Ureter (tissue), 1 donor: ENCODE results near the gene AMZ2. TPM values are rescaled to one million over a fixed set of nuclear protein-coding genes. Genes with fewer than 3 reads are reported as not detected.
A peak's percentile ranks its signal among the peaks of the same experiment; 100 is the strongest.
"Not testable (repeated sequence)": the region's sequence is repeated elsewhere in the genome, so short reads cannot be mapped to it uniquely, and the experiment has no call there.

Source experiments
- DNase-seq: peaks from one replicate; pipeline ENCODE4 v3.0.0-alpha.2; 2020; ENCODE audit warnings: low spot score
- total RNA-seq: library from RNA; stranded (reverse); gene quantifications from one replicate; pipeline ENCODE4 v1.2.4, GENCODE V29; 2023
- donor health status: DM: yes; HTN: yes; CAD: no.

Gene AMZ2, protein sequence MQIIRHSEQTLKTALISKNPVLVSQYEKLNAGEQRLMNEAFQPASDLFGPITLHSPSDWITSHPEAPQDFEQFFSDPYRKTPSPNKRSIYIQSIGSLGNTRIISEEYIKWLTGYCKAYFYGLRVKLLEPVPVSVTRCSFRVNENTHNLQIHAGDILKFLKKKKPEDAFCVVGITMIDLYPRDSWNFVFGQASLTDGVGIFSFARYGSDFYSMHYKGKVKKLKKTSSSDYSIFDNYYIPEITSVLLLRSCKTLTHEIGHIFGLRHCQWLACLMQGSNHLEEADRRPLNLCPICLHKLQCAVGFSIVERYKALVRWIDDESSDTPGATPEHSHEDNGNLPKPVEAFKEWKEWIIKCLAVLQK
- total RNA-seq, result 83.2 TPM

DNA sequence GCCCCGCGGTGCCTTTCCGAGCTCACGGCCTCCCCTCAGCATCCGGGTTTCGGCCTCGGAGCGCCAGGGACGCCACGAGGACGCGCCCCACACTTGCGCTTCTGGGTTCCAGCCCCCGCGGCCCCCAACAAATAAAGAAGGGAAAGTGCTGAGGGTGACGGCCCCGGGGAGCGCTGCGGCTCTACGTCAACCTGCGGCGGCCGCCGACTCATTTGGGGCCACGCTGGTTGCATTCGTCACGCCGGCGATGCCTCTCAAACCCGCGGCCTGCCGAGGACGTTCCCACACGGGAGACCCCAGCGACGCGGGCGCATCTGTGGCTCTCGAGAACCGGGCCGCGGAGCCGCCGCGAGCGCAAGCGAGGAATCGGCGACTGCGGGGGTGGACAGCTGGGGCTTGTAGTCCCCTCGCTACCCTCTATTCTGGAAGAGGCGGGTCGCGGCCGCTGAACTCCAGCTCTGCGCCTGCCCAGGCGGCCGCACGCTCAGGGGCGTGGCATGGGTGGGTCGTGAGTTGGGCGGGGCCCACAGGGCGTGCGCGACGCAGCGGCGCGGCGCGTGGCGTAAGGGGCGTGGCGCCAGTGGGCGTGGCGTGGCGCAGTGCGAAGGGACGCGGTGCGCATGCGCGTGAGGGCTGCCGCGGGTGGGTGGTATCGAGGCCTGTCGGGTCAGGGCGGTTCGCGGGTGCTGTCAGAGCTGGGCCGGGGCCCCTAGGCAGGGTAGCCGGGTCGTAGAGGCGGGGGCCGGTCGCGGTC, at the start of gene AMZ2:
Gene AMZ2 (plus strand): TSS at position 599 of the 754 bp plus-strand sequence. CDS start 2,145 bp downstream, outside the sequence.
- DNase-seq, result peak; percentile 96

DNA sequence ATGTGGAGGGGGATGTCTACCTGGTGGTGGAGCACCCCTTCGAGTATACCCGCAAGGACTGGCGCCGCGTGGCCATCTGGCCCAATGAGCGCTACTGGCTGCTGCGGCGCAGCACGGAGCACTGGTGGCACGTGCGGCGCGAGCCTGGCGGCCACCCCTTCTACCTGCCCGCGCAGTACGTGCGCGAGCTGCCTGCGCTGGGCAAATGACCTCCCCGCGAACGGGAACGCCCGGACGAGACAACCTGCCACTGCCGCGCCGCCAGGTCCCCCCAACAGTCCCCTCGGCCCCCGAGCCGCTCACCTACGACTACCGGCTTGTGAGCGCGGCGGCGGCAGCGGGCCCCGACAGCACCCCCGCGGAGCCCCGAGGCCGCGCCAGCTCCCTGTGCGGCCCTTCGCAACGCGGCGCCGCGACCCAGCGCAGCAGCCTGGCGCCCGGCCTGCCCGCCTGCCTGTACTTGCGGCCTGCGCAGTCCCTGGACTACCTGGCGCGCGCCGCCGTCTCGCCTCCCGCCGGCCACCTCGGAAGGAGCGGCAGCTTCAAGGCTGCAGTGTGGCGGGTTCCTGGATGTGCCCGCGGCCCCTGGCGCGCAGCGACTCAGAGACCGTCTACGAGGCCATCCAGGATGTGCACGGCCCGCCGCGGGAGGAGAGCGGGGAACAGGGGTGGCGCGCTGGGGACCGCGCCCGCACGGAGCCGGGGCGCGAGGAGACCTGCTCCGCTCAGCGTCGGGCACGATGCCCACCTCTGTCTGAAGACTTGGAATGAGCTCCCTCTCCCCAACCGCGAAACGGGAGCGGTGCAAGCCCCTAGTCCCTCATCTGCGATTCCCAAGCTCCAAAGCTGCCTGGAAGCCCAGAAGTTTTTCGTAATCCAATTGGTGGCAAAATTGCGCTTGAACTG, 48.7 kb upstream of the AMZ2 start:
- DNase-seq, result no peak

DNA sequence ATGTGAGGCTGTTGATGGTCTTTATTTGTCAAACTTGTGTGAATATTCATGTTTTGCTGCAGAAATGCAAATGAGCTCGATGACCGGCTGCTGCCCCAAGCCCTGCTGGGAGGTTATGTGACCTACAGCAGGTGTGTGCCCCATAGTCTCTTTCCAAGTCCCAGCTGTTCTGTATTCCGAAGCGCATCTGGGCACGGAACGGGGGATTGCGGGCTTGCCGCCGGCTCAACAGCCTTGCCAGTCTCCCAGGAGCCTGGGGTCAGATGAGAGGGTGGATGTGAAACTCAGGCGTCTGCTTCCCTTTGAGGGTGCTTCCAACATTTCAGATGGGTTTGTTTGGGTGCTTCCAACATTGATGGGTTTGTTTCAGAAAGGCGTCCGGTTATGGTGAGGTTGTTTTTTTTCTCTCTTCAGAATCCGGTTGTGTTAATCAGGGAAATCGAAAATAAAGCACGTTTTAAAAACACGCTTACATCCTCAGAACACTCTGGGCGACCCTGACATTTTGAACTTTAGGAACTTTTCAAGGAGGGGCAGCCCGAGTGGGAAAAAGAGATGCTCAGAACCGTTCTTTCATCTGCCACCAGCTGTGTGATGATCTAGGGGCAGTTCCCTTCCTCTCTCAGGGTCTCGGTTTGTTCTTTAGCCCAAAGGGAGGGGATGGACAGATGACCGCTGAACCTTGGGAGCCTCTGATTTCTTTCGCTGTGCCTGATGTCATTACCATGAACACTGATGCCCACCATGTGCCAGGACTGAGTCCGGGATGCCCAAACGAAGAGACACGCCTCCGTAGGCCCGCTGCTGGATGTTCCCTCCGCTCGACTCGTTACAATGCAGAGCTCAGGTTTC, 47.8 kb upstream of the AMZ2 start:
- DNase-seq, result no peak

DNA sequence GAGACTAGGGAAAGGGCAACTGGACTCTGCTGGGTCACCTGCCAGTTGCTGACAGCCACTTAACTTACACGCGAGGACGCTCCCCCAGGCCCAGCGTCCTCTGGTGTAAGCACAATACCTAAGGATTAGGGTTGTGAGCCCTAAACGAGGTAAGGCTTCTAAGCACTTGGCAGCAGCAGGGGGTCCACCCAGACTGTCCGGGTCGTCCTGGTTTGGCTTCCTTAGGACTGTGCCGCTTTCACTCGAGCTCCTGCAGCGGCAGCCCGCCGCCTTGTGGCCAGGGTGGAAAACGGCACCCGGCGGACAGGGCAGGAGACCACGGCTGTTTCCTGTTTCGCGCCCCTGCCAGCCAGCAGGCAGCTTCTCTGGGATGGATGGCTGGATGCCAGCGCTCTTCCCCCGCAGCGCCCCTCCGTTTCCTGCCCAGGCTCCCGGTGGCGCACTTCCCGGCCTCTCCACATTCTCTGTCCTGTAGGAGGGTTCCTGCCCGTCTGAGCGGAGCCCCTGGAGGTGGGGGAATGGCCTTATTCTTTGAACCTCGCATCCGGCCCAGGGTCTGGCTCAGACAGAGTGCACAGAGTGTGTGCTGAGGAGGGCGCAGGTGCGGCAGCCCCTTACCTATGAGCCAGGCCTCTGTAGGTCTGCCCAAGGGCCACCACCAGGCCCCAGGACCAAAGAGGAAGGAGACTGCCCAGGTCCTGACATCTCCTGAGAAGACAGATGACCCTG, 47.0 kb upstream of the AMZ2 start:
- no peak for DNase-seq

DNA sequence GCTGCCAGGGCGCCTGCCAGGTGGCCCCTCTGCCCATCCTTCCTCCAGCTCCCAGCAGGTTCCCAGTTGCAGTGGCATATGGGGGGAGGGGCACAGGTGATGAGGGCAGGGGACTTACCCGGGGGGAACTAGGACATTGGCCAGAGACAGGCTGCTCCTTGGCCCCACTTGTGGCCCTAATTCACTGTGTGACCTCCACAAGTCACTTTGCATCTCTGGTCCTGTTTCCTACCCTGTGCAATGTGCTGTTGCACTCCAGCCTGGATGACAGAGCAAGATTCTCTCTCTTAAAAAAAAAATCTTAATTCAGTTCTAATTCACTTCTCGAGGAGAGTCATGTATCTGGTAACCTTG, 46.4 kb upstream of the AMZ2 start:
- not testable (repeated sequence) for DNase-seq

DNA sequence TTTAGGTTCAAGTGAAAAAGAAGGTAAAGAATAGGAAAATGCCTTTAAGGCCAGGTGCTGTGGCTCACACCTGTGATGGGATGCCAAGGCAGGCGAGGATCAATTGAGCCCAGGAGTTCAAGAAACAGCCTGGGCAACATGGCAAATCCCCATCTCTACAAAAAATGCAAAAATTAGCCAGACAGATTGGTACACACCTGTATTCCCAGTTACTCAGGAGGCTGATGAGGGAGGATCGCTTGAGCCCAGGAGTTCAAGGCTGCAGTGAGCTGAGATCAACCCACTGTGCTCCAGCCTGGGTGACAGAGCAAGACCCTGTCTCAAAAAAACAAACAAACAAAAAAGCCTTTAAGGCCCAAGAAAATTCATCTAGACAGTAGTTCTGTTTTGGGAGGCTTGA, 45.5 kb upstream of the AMZ2 start:
- not testable (repeated sequence) for DNase-seq

DNA sequence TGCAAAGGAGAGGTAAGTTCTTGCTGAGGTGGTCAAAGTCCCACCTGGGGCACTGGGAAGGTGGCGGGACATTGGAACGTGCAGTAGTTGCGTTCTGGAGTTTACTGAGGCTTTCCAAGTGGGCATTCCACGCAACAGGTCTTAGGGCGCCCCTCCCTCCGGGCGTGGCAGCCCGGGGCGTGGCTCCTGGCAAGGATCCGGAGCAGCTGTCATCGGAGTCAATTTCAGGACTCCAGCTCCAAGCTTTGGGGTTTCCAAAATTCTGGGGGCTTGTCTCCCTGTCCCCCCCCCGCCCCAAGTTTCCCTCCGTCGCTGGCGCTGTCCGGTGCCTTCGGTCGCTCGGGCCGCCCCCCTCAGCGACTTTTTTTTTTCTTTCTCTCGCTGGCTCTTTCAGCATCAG, 43.1 kb upstream of the AMZ2 start:
- DNase-seq, result no peak

DNA sequence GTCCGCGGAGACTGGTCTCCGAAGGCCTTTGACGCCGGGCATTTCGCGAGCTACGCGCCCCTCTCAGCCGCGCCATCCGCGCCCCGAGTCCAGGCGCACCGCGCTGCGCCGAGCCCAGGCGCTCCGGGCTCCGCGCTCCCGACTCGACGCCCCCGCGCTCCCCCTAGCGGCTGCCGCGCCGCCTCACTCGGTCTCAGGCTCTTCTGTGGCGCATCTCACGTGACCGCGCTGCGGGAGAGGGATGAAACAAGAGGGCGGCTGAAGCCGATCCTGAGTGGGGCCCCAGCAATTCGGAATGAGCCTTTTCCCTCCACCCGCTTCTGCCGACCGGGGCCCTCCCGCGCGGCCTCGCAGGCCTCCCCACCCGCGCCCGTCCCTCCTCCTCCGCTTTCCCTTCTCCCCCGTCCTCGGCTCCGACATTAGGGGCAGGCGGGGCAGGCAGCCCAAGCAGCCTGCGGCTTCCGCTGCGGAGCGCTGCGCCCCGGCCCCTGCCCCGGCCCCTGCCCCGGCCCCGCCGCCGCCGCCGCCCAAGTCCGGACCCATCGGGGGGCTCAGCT, 42.5 kb upstream of the AMZ2 start:
- peak; percentile 94 for DNase-seq

DNA sequence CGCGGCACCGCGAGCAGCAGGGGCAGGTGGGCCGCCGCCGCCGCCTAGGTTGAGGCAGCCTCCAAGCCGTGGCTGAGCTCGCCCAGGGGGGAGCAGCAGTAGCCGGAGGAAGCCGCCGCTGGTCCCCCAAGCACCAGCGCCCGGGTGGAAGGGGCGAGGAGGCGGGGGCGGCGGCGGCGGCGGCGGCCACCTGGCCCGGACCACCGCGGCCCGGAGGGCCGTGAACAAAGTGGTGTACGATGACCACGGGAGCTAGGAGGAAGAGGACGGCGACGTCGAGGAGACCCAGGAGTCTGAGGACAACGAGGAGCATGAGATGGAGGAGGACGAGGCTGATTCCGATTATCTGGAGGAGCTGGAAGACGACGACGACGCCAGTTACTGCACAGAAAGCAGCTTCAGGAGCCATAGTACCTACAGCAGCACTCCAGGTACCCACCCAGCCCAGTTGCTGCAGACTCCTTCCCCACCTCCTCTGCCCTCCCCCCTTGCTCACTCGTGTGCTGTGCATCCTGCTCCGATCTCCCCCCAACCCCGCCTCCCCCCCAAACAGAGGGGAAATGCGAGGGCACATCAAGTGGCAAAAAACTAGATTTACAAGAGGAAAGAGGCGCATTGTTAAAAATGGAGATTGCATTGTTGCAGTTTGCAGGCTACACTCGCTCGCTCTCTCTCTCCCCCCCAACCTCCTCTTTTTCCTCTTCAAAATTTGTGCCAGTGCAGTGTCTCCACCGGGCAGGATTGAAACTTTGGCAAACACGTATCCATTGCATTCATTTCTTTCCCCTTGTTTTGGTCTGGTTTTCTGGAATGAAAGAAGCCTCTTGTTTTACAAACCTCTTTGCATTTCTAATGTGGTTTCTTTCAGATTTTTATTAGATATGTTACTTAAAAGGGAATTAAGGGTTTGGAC, 41.8 kb upstream of the AMZ2 start:
- DNase-seq, result no peak

DNA sequence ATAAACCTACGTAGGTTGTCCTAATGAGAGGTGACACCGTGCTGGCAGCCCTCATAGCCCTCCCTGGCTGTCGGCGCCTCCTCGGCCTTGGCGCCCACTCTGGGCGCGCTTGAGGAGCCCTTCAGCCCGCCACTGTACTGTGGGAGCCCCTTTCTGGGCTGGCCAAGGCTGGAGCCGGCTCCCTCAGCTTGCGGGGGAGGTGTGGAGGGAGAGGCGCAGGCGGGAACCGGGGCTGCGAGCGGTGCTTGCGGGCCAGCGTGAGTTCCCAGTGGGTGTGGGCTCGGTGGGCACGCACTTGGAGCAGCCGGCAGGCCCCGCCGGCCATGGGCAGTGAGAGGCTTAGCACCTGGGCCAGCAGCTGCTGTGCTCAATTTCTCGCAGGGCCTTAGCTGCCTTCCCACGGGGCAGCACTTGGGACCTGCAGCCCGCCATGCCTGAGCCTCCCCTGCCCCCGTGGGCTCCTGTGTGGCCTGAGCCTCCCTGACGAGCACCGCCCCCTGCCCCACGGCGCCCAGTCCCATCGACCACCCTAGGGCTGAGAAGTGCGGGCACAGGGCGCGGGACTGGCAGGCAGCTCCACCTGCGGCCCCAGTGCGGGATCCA, 40.1 kb upstream of the AMZ2 start:
- DNase-seq, result no peak

DNA sequence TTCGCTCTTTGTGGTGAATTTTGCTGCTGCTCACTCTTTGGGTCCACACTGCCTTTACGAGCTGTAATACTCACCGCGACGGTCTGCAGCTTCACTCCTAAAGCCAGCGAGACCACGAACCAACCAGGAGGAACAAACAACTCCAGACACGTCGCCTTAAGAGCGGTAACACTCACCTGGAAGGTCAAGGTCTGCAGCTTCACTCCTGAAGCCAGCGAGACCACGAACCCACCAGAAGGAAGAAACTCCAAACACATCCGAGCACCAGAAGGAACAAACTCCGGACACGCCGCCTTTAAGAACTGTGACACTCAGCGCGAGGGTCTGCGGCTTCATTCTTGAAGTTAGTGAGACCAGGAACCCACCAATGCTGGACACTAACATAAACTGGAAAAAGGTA, 39.2 kb upstream of the AMZ2 start:
- not testable (repeated sequence) for DNase-seq

DNA sequence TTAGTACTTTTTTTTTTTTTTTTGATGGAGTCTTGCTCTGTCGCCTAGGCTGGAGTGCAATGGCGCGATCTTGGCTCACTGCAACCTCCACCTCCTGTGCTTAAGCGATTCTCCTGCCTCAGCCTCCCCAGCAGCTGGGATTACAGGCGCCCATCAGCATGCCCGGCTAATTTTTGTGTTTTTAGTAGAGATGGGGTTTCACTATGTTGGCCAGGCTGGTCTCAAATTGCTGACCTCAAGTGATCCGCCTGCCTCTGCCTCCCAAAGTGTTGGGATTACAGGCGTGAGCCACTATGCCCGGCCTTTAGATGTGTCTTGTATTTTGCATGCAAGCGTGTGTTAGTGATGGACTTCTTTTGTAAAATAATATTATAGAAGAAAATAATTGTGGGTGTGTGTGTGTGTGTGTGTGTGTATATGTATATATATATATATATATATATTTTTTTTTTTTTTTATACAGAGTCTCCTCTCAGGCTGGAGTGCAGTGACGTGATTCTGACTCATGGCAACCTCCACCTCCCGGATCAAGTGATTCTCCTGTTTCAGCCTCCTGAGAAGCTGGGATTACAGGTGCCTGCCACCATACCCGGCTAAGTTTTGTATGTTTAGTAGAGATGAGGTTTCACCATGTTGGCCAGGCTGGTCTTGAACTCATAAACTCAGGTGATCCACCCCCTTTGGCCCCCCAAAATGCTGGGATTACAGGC, 38.5 kb upstream of the AMZ2 start:
- DNase-seq, result not testable (repeated sequence)

DNA sequence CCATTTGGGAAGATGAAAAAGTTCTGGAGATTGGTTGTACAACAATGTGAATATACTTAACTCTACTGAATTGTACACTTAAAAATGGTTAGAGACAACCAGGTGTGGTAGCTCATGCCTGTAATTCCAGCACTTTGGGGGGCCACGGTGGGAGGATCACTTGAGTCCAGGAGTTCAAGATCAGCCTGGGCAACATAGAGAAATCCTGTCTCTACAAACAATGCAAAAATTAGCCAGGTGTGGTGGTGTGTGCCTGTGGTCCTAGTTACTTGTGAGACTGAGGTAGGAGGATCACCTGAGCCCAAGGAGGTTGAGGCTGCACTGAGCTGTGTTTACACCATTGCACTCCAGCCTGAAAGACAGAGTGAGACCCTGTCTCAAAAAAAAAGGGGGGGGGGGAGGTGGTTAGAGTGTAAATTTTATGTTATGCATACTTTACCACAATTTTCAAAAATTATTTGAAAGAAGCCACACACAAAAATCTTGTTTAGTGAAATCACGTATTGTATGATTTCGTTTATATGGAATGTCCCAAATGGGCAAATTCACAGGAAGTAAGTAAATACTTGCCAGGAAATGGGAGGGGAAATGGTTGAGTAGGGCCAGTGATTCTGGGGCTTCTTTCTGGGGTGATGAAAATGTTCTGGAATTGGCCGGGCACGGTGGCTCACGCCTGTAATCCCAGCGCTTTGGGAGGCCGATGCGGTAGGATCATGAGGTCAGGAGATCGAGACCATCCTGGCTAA, 37.1 kb upstream of the AMZ2 start:
- DNase-seq, result no peak

DNA sequence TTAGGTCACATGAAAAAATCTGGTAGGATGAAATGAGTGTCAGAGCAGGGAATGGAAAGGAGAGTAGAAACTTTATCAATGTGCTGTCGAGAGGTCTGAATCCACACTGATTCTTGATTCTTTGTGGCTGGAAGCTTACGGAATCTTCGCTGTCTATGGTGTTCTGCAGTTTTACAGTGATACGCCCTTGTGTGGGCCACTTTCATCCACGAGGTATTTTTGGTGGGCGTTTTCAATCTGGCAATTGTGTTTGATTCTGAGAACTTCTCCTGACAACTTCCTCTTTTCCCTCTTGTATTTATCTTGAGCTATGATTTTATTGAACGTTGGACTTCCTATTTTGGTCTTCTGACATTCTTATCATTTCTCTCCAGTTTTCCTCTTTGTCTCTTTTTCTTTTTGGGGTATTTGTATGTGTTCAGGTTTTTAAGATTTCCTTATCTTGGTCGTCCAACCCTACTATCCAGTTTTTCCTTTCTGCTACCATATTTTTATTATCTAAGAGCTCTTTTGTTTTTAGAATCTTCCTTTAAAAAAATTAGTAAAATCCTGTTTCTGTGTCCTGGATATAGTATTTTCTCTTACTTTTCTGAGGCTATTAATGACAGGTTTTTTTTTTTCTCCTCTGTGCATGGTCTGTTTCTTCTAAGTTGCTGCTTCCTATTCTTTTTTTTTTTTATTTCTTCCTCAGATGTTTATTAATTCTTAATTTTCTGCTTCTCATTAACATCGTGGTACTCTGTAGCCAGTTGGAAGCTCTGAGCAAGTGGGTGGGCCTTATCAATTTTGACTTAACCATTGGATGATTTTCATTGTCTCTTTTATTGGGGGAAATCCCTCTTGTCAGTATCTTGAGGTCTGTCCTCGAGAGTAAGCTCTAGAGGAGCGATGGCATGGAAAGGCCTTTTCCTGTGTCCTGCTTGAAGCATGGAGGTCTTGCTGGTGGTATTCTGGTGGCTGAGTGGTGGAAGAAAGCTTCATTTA, 34.1 kb upstream of the AMZ2 start:
- not testable (repeated sequence) for DNase-seq

DNA sequence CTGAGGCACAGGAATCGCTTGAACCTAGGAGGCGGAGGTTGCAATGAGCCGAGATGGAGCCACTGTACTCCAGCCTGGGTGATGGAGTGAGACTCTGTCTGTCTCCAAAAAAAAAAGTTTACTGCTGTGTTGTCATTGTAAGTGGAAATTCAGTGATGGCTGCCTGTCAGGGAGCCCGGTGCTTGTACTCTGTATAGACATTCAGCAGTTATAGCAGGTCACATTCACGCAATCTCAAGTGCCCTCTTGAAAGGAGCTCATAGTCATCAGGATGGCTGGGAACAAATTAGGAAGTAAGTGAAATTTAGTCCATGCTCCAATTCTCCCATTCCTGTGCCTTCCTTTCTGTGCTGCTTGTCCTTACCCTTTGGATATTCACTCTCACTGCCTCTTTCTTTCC, 32.4 kb upstream of the AMZ2 start:
- DNase-seq, result not testable (repeated sequence)

DNA sequence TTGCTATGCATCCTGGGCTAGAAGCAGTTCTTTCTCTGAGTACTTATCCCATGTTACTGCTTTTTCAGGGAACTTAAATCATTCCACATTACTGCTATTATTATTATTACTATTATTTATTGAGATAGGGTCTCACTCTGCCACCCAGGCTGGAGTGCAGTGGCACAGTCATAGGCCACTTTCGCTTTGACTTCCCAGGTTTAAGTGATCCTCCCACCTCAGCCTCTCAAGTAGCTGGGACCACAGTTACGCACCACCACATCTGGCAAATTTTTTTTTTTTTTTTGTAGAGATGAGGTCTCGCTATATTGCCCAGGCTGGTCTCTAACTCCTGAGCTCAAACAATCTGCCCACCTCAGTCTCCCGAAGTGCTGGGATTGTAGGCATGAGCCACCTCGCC, 28.4 kb upstream of the AMZ2 start:
- DNase-seq, result not testable (repeated sequence)
